Stimulated activated CD8-positive, alpha-beta memory T cell treated with anti-CD3 and anti-CD28 coated beads, Interleukin-2, amount 100 ng/mL, for 1 hour (primary cell): ENCODE results near the gene SGSM1.
"Not testable (repeated sequence)": the region's sequence is repeated elsewhere in the genome, so short reads cannot be mapped to it uniquely, and the experiment has no call there.

Experiments
- DNase-seq, 2 donors: peaks; one replicate each; pipeline ENCODE4 v3.0.0-alpha.2; 2020; ENCODE audit warnings: low read depth in 2 of 2

The SGSM1 gene

GRCh38 chr22:24894998-24895397, 89.0 kb downstream of the SGSM1 start:
- no peak for DNase-seq

- no peak for DNase-seq
Observed at GRCh38 chr22:24901448-24901847, 95.4 kb downstream of the SGSM1 start.

- DNase-seq, result no peak
Observed at GRCh38 chr22:24905909-24906308, 99.9 kb downstream of the SGSM1 start.

GRCh38 chr22:24907101-24907500, 101.1 kb downstream of the SGSM1 start:
- DNase-seq, result not testable (repeated sequence)

GRCh38 chr22:24920029-24920428, 114.0 kb downstream of the SGSM1 start:
- DNase-seq, result no peak

GRCh38 chr22:24925586-24926427, 119.8 kb downstream of the SGSM1 start:
- DNase-seq, result no peak

GRCh38 chr22:24926428-24926725, 120.4 kb downstream of the SGSM1 start:
- no peak for DNase-seq

GRCh38 chr22:24926849-24927579, 121.0 kb downstream of the SGSM1 start:
- no peak for DNase-seq

GRCh38 chr22:24928322-24928721, 122.3 kb downstream of the SGSM1 start:
- DNase-seq, result no peak

GRCh38 chr22:24930678-24931077, 124.7 kb downstream of the SGSM1 start:
- no peak for DNase-seq

GRCh38 chr22:24935771-24936483, 129.9 kb downstream of the SGSM1 start:
- no peak for DNase-seq

- DNase-seq, result no peak
Observed at GRCh38 chr22:24937114-24937513, 131.1 kb downstream of the SGSM1 start.

- DNase-seq, result no peak
Observed at GRCh38 chr22:24938741-24939341, 132.8 kb downstream of the SGSM1 start.

- no peak for DNase-seq
Observed at GRCh38 chr22:24942301-24942700, 136.3 kb downstream of the SGSM1 start.

- no peak for DNase-seq
Observed at GRCh38 chr22:24944217-24944937, 138.4 kb downstream of the SGSM1 start.

- DNase-seq, result no peak
Observed at GRCh38 chr22:24945430-24945829, 139.4 kb downstream of the SGSM1 start.

- DNase-seq, result no peak
Observed at GRCh38 chr22:24947383-24947782, 141.4 kb downstream of the SGSM1 start.

- no peak for DNase-seq
Observed at GRCh38 chr22:24947881-24948280, 141.9 kb downstream of the SGSM1 start.

- no peak for DNase-seq
Observed at GRCh38 chr22:24948356-24949202, 142.6 kb downstream of the SGSM1 start.

GRCh38 chr22:24950272-24950902, 144.4 kb downstream of the SGSM1 start:
- DNase-seq, result no peak
